Kidney (tissue), 14 donors: Measurements from ENCODE around the gene FAM184B. TPM values are rescaled to one million over a fixed set of nuclear protein-coding genes. Genes with fewer than 3 reads are reported as not detected.

ENCODE experiments used
- DNase-seq, 5 donors: peaks; one replicate each; pipeline ENCODE4 v3.0.0-alpha.2; 2013 to 2020
- FAIRE-seq: peaks from 2 replicates; lab custom pipeline; 2012; peaks lifted over from hg19 to GRCh38; lab: Jason Lieb, UNC
- H3K27ac ChIP-seq, 2 donors: one replicate each; pipeline ENCODE4 v1.7.0; 2013; ENCODE audit warnings: low read depth in 2 of 2, low read length in 2 of 2, inconsistent platforms in 1 of 2
- H3K27me3 ChIP-seq: one replicate; pipeline ENCODE4 v1.7.1; 2013; ENCODE audit warnings: low read length, inconsistent platforms; ENCODE audit not compliant: control insufficient read depth, insufficient read depth
- H3K36me3 ChIP-seq, 3 donors: one replicate each; pipeline versions ENCODE4 v1.7.0 to v1.7.1; 2013; ENCODE audit warnings: low read length in 3 of 3, control low read depth in 1 of 3, inconsistent platforms in 1 of 3; ENCODE audit not compliant: insufficient read depth in 3 of 3, control insufficient read depth in 2 of 3
- H3K4me1 ChIP-seq, 3 donors: one replicate each; pipeline versions ENCODE4 v1.7.0 to v1.7.1; 2013; ENCODE audit warnings: low read length in 3 of 3, inconsistent platforms in 1 of 3, low read depth in 1 of 3; ENCODE audit not compliant: control insufficient read depth in 2 of 3, insufficient read depth in 2 of 3
- H3K4me3 ChIP-seq, 3 donors: one replicate each; pipeline versions ENCODE4 v1.7.0 to v1.8.1; 2013; ENCODE audit warnings: low read length in 3 of 3, control low read depth in 1 of 3, inconsistent platforms in 1 of 3
- H3K9ac ChIP-seq, 3 donors: one replicate each; pipeline versions ENCODE4 v1.7.0 to v1.7.1; 2013; ENCODE audit warnings: low read length in 3 of 3, control low read depth in 1 of 3, inconsistent platforms in 1 of 3
- H3K9me3 ChIP-seq, 3 donors: one replicate each; pipeline versions ENCODE4 v1.7.0 to v1.7.1; 2013; ENCODE audit warnings: low read length in 3 of 3, control low read depth in 1 of 3, inconsistent platforms in 1 of 3; ENCODE audit not compliant: control insufficient read depth in 2 of 3, insufficient read depth in 1 of 3
- intact Hi-C: fragments of 100-400 bp; cut with DNase I; formaldehyde crosslinking; loops from one replicate; pipeline ENCODE4 v1.11.1; 2022
- polyA plus RNA-seq: library from polyadenylated mRNA; stranded (reverse); fragments of 350-450 nt; fragmentation: Illumina TruSeq; extraction: RNeasy Lipid Tissue Mini Kit (QIAGEN cat#74804); gene quantifications from one replicate; pipeline ENCODE4 v1.2.3, GENCODE V29; 2014; ENCODE audit warnings: low read depth, low replicate concordance; ENCODE audit not compliant: insufficient read depth
- total RNA-seq: library from RNA; stranded (reverse); fragmentation: NEBNext Ultra II Directional; extraction: Animal tissue kit (Norgen Biotek cat#: 25700); gene quantifications from one replicate; pipeline ENCODE4 v1.2.1, GENCODE V29; 2021
- TF ChIP-seq, protein P1 (sequence below): IDR thresholded peaks from 3 replicates; pipeline ENCODE4 v1.5.1; 2012; ENCODE audit warnings: mild to moderate bottlenecking, moderate library complexity, borderline replicate concordance; ENCODE audit not compliant: insufficient read depth; ENCODE audit errors: extremely low read depth
- donor health status: control.
- donor health status: control.
- donor health status: control.
- donor health status: control.
- donor health status: control.
- donor health status: DM: yes; HTN: yes; CAD: no.
- donor health status: Normal renal cell carcinoma (clear cell type).

The FAM184B gene
- total and polyA plus RNA-seq, 2 donors from 2014 or later: 0.09 to 0.39 TPM

- H3K9me3 ChIP-seq: no peaks in the 10 kb centered on the region
- H3K27ac ChIP-seq: no peak overlapping the region
Measured at GRCh38 chr4:17605236-17605635, 176.2 kb downstream of the FAM184B start.

GRCh38 chr4:17599826-17600225 is 181.6 kb downstream of the FAM184B start:
- no peak for DNase-seq
- Histone ChIP-seq H3K27me3 (no peaks in the 10 kb centered on the region), H3K36me3 (peaks cover 4 to 55% (median 40%) of the 10 kb centered on the region in 3 donors), H3K9ac (no peak overlapping the region), H3K9me3 (no peaks in the 10 kb centered on the region), H3K4me3 (no peak overlapping the region), H3K4me1 (no peaks in the 10 kb centered on the region), H3K27ac (no peak overlapping the region)
- TF ChIP-seq, protein P1, sequence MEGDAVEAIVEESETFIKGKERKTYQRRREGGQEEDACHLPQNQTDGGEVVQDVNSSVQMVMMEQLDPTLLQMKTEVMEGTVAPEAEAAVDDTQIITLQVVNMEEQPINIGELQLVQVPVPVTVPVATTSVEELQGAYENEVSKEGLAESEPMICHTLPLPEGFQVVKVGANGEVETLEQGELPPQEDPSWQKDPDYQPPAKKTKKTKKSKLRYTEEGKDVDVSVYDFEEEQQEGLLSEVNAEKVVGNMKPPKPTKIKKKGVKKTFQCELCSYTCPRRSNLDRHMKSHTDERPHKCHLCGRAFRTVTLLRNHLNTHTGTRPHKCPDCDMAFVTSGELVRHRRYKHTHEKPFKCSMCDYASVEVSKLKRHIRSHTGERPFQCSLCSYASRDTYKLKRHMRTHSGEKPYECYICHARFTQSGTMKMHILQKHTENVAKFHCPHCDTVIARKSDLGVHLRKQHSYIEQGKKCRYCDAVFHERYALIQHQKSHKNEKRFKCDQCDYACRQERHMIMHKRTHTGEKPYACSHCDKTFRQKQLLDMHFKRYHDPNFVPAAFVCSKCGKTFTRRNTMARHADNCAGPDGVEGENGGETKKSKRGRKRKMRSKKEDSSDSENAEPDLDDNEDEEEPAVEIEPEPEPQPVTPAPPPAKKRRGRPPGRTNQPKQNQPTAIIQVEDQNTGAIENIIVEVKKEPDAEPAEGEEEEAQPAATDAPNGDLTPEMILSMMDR: no peak
- FAIRE-seq: no peak
- intact Hi-C loops: no loop called here

More at GRCh38 chr4:17605236-17605635, 176.2 kb downstream of the FAM184B start:
- TF ChIP-seq, protein P1: no peak
- no peaks in the 10 kb centered on the region for H3K27me3 ChIP-seq
- intact Hi-C loops: no loop called here
- peaks cover 7 to 33% (median 29%) of the 10 kb centered on the region in 3 donors for H3K36me3 ChIP-seq
- FAIRE-seq (no peak), DNase-seq (no peak)
- H3K9ac ChIP-seq: no peak overlapping the region
- no peak overlapping the region for H3K4me3 ChIP-seq
- no peaks in the 10 kb centered on the region for H3K4me1 ChIP-seq

DNA sequence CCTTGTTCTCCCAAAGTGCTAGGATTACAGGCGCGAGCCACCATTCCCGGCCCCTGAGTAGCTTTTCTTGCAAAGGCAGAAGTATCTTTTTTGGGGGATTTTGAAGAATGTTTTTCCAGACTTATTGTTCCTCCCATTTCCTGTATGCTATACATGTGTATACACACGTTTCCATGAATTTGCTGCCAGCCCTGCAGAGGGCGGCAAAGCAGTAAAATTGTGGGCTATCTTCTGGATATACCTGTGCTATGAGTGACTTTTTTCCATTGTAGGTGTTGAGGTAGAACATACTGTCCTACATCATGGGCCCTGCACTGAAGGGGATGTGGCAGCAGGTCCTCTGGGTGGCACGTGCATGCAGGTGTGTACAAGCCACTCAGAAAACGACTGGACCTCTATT is 183.9 kb downstream of the FAM184B start:
- TF ChIP-seq, protein P1: no peak
- H3K4me1 ChIP-seq: no peaks in the 10 kb centered on the region
- DNase-seq (peak in 3 of 5 donors; percentile 17 to 28 (median 22)), FAIRE-seq (no peak)
- H3K36me3 ChIP-seq: peaks cover 2 to 65% (median 42%) of the 10 kb centered on the region in 3 donors
- H3K27ac ChIP-seq: no peak overlapping the region
- H3K9me3 ChIP-seq: no peaks in the 10 kb centered on the region
- intact Hi-C loops: no loop called here
- no peak overlapping the region for H3K4me3 ChIP-seq
- H3K9ac ChIP-seq: no peak overlapping the region
- no peaks in the 10 kb centered on the region for H3K27me3 ChIP-seq
